Urothelium cell line (cell line): ENCODE data around the gene SPAAR.
"Not testable (repeated sequence)": the region's sequence is repeated elsewhere in the genome, so short reads cannot be mapped to it uniquely, and the experiment has no call there.

Experiments
- DNase-seq: peaks from one replicate; pipeline ENCODE4 v3.0.0; 2011; ENCODE audit warnings: low spot score, mixed read lengths
- FAIRE-seq: peaks from 2 replicates; lab custom pipeline; 2011; peaks lifted over from hg19 to GRCh38; lab: Jason Lieb, UNC

SPAAR gene

GRCh38 chr9:35919212-35920008 lies 10.1 kb downstream of the SPAAR start:
- no peak for FAIRE-seq

GRCh38 chr9:35920051-35920620 lies 10.8 kb downstream of the SPAAR start:
- DNase-seq (no peak), FAIRE-seq (no peak)

More at GRCh38 chr9:35919212-35920008, 10.1 kb downstream of the SPAAR start:
- no peak for DNase-seq

- no peak for FAIRE-seq
- DNase-seq: no peak
Measured at GRCh38 chr9:35923598-35923926, 14.3 kb downstream of the SPAAR start.

GRCh38 chr9:35923927-35924763 lies 14.9 kb downstream of the SPAAR start:
- peak; percentile 78 for DNase-seq
- FAIRE-seq: peak; percentile 68

- no peak for DNase-seq
- FAIRE-seq: no peak
Measured at GRCh38 chr9:35928591-35929452, 19.5 kb downstream of the SPAAR start.

- FAIRE-seq (no peak), DNase-seq (no peak)
Measured at GRCh38 chr9:35929453-35929718, 20.1 kb downstream of the SPAAR start.

- FAIRE-seq (no peak), DNase-seq (no peak)
Measured at GRCh38 chr9:35930521-35930920, 21.2 kb downstream of the SPAAR start.

- FAIRE-seq: peak; percentile 71
- DNase-seq: no peak
Measured at GRCh38 chr9:35930989-35931388, 21.7 kb downstream of the SPAAR start.

GRCh38 chr9:35932735-35933134 lies 23.4 kb downstream of the SPAAR start:
- no peak for DNase-seq
- FAIRE-seq: no peak

- DNase-seq (no peak), FAIRE-seq (no peak)
Measured at GRCh38 chr9:35933550-35934067, 24.3 kb downstream of the SPAAR start.

- DNase-seq, FAIRE-seq: not testable (repeated sequence)
Measured at GRCh38 chr9:35934069-35934468, 24.8 kb downstream of the SPAAR start.

- DNase-seq (no peak), FAIRE-seq (no peak)
Measured at GRCh38 chr9:35935261-35935660, 26.0 kb downstream of the SPAAR start.

GRCh38 chr9:35935755-35936509 lies 26.6 kb downstream of the SPAAR start:
- FAIRE-seq: no peak
- no peak for DNase-seq

- no peak for FAIRE-seq
- DNase-seq: no peak
Measured at GRCh38 chr9:35937227-35937626, 27.9 kb downstream of the SPAAR start.

- DNase-seq: no peak
- FAIRE-seq: no peak
Measured at GRCh38 chr9:35938474-35939356, 29.4 kb downstream of the SPAAR start.

GRCh38 chr9:35939679-35940250 lies 30.5 kb downstream of the SPAAR start:
- no peak for FAIRE-seq
- no peak for DNase-seq

- DNase-seq (no peak), FAIRE-seq (no peak)
Measured at GRCh38 chr9:35940458-35941407, 31.4 kb downstream of the SPAAR start.

- FAIRE-seq: no peak
- DNase-seq: no peak
Measured at GRCh38 chr9:35942286-35942685, 33.0 kb downstream of the SPAAR start.
